Left forelimb (tissue), 1 donor: ENCODE measurements around the gene ACTN4.
"Not testable (repeated sequence)": the region's sequence is repeated elsewhere in the genome, so short reads cannot be mapped to it uniquely, and the experiment has no call there.

Source experiments
- DNase-seq: peaks from one replicate; pipeline ENCODE4 v3.0.0-alpha.2; 2018; ENCODE audit warnings: low spot score

Gene ACTN4

DNA sequence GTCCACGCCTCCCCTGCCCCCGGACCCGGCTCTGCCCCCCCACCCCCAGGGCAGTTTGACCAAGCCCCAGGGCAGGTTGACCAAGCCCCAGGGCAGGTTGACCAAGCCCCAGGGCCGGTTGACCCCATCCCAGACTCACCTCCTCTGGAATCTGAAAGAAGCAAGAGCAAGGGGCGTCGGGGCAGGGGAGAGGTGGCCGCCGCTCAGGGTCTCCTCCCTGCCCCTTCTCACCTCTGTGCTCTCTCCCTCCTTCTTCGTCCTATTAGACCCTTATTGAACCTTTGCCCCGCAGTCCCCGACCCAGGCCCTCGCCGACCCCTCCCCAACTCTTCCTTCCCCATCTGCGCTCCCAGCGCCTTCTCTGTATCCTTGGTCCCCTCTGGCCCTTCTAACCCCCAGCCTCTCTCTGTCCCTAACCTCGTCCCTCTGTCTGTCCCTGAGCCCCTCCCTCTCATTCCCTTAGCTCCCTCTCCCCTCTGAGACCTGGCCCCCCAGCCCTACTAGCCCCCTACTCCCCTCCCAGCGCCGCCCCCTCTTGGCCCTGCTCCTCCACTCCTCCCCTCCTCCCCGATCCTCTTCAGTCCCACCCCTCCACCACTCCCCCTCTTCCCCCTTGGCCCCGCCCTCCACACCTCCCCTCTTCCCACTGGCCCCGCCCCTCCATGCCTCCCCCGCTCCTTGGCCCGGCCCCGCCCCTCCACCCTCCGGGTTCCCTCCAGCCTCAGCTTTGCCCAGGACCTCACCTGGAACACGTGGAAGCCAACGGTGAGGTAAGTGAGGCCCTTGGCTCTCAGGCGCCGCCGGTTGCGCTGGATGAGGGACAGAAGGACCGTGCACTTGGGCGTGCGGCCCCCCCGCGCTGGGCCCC is 89.2 kb downstream of the ACTN4 start:
- peak; percentile 68 for DNase-seq

DNA sequence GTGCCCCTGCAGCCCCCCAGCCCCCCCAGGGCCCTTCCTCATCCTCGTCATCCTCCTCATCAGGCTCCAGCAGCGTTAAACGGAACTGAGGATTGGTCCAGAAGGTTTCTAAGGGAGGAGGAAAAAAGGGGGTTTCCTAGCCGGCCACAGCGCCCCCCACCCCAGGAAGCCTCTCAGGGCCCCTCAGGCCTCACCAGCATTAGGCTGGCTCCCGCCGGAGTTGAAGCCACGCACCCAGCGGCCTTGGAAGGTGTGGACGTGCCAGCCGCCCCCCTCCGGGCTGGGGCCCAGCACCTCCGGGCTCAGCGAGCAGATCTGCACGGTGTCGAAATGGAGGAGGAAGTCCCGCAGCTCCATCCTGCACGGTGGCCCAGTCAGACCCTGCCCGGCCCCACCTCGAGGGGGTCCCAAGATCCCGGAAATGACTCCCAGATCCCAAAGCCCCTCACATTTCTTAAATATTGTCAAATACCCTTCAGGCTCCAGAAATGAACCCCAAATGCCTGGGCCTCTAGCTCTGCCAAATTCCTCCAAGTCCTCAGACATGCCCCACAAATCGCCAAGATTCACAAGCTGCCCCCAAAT is 89.9 kb downstream of the ACTN4 start:
- peak; percentile 60 for DNase-seq

- peak; percentile 54 for DNase-seq
Measured at GRCh38 chr19:38737921-38738737, 90.7 kb downstream of the ACTN4 start.

GRCh38 chr19:38739440-38740256 is 92.2 kb downstream of the ACTN4 start:
- no peak for DNase-seq

DNA sequence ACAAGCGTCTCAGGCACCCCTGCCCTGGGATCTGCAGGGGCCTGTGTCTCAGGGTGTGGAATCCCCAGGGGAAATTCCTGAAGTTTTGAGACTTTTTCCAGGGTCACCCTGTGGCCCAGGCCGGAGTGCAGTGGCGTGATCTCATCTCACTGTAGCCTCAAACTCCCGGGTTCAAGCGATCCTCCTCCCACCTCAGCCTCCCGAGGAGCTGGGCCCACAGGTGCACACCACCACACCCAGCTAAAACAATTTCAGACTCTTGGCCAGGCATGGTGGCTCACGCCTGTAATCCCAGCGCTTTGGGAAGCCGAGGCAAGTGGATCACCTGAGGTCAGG is 92.8 kb downstream of the ACTN4 start:
- DNase-seq: no peak

GRCh38 chr19:38740932-38741331 is 93.5 kb downstream of the ACTN4 start:
- DNase-seq: no peak

DNA sequence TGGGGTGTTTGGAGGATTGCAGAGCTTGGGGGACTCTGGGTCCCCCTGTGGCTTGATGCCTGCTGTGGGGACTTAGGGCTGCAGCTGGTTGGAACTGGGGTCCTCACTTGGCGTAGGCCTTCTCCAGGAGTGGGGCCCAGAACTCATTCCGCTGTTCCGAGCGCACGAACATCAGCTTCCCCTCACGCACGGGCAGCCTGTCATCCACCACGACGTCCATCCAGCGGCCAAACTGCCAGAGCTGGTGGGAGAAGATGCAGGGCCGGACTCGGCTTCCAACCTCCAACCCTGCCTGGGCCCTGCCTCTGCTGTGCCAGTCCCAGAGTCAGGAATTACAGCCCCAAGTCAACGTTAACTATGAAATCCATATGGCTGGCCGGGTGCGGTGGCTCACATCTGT is 94.2 kb downstream of the ACTN4 start:
- no peak for DNase-seq

DNA sequence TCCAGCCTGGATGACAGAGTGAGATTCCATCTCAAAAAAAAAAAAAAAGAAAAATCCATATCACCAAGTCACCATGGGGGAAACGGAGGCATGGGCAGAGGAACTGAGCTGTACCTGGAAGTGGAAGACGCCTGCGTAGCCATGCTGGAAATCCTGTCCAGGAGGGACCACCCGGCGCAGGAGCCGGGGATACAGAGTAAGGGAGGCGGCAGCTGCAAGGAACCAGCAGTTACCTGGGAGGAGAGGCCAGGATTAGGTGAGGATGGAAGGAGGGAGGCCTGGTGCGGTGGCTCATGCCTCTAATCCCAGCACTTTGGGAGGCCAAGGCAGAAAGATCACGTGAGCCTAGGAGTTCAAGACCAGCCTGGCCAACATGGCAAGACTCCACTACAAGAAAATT is 94.8 kb downstream of the ACTN4 start:
- no peak for DNase-seq

DNA sequence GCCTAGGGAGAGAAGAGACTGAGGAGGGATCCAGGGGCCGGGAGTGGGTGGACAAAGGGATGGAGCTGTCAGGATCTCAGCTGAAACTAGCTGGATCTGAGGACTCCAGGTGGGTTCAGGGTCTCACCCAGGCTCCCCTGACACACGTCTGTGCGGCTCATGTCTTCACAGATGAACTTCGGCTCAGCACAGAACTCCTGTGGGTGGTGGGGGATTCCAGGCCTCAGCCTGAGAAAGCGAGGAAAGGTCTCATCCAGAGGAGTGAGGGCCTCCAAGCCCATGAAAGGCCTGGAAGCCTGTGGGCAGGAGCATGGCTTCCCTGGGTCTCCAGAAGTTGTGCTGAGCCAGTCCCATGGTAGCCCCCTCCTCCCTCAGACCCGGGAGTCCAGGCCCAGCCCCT is 95.5 kb downstream of the ACTN4 start:
- DNase-seq: no peak

- no peak for DNase-seq
Measured at GRCh38 chr19:38743394-38744297, 96.2 kb downstream of the ACTN4 start.

GRCh38 chr19:38744298-38744681 is 96.8 kb downstream of the ACTN4 start, which contains the start of gene CAPN12:
Gene CAPN12 (minus strand): TSS chr19:38744474. CDS start chr19:38744165, 309 bp downstream.
- no peak for DNase-seq

- no peak for DNase-seq
Measured at GRCh38 chr19:38744874-38745273, 97.4 kb downstream of the ACTN4 start.

DNA sequence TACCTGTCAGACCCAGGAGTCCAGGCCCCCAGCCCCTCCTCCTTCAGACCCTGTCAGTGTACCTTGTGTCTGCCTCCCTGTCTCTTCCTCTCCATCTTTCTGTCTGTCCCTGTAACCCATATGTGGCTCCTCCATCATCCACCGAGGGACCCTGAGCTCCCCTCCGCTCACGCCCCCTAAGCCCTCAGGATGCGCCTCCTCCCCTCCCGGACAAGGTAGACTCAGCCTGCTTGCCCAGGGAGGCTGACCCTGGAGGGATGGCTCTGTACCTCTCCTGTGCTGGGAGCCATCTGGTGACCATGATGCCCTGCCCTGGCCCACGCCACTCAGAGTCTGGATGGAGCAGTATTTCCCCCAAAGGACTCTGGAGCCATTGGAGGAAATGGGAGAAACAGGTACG is 97.9 kb downstream of the ACTN4 start:
- no peak for DNase-seq

GRCh38 chr19:38753783-38754182 is 106.3 kb downstream of the ACTN4 start:
- not testable (repeated sequence) for DNase-seq

GRCh38 chr19:38754196-38754595 is 106.7 kb downstream of the ACTN4 start:
- DNase-seq: not testable (repeated sequence)

DNA sequence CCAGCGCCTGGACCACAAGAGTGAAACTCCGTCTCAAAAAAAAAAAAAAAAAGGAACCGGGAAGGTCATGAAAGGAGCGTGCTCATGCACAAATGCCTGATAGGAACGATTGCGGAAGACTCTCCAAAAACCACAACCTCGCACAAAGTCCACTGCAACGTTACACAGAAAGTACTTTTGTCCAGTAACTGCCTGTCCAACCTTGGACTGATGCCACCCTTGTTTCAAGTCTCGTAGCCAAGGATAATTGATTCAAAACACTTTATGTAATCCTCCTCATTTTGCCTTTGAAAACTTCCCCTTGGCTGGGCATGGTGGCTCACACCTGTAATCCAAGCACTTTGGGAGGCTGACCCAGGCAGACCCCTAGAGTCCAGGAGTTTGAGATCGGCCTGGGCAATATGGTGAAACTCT is 112.1 kb downstream of the ACTN4 start:
- DNase-seq: no peak

DNA sequence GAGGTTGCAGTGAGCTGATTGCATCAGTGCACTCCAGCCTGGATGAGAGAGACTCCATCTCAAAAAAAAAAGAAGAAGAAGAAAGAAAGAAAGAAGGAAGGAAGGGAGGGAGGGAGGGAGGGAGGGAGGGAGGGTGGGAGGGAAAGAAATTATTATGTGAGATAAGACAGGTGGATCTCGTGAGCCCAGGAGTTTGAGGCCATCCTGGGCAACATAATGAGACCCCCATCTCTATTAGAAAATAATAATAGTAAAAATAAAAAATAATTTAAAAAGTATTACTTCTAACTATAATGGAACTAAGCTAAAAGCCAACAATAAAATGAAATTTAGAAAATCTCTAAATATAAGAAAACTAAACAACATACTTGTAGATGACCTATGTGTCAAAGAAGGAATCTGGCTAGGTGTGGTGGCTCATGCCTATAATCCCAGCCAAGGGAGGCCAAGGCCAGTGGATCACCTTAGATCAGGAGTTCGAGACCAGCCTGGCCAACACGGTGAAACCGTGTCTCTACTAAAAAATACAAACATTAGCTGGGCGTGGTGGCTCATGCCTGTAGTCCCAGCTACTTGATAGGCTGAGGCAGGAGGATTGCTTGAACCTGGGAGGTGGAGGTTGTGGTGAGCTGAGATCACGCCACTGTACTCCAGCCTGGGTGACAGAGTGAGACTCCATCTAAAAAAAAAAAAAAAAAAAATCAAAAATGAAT is 113.5 kb downstream of the ACTN4 start:
- DNase-seq: not testable (repeated sequence)

DNA sequence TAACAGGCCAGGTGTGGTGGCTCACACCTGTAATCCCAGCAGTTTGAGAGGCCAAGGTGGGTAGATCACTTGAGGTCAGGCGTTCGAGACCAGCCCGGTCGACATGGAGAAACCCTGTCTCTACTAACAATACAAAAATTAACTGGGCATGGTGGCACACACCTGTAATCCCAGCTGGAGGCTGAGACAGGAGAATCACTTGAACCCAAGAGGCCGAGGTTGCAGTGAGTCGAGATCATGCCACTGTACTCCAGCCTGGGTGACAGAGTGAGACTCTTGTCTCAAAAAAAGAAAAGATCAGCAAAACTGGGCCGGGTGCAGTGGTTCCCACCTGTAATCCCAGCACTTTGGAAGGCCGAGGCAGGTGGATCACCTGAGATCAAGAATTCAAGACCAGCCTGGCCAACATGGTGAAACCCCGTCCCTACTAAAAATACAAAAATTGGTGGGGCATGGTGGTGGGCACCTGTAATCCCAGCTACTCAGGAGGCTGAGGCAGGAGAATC is 114.5 kb downstream of the ACTN4 start:
- DNase-seq: not testable (repeated sequence)

- DNase-seq: no peak
Measured at GRCh38 chr19:38763795-38764220, 116.4 kb downstream of the ACTN4 start.

DNA sequence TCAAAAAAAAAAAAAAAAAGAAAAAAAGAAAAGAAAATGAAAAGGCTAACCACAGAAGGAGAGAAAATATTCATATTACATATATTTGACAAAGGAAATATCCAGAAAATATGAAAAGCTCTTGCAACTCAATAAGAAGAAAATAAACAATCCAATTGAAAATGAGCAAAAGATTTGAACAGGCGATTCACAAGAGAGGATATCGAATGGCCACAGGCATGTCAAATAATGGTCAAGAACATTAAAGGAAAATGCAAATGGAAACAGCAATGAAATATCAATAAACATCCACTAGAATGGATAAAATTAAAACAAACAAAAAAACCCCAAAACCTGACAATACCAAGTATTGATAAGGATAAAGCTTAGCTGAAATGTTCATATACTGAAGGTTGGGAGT is 117.8 kb downstream of the ACTN4 start:
- DNase-seq: no peak
